Keratinocyte (primary cell): ENCODE results near the gene SRP68. TPM values are rescaled to one million over a fixed set of nuclear protein-coding genes. Genes with fewer than 3 reads are reported as not detected.

Source experiments
- DNase-seq: peaks from one replicate; pipeline ENCODE4 v3.0.0-alpha.2; 2011; ENCODE audit warnings: low read depth, missing footprints, low spot score
- FAIRE-seq: peaks from 2 replicates; lab custom pipeline; 2011; peaks lifted over from hg19 to GRCh38; lab: Jason Lieb, UNC
- H2AFZ ChIP-seq: 2 replicates; pipeline ENCODE4 v1.6.0; 2012; ENCODE audit warnings: low read length, control low read depth, inconsistent platforms; ENCODE audit not compliant: control insufficient read depth
- H3K27ac ChIP-seq: 2 replicates; pipeline ENCODE4 v1.5.1; 2011; ENCODE audit warnings: low read length; ENCODE audit not compliant: control insufficient read depth, insufficient read depth
- H3K27me3 ChIP-seq: 3 replicates; pipeline ENCODE4 v1.6.0; 2011; ENCODE audit warnings: low read length; ENCODE audit not compliant: control insufficient read depth, insufficient read depth; ENCODE audit errors: extremely low read depth
- H3K36me3 ChIP-seq, 2 experiments: 2 replicates in 1 of 2; 3 replicates in 1 of 2; pipeline ENCODE4 v1.5.1; 2011; ENCODE audit warnings: low read length in 2 of 2, mild to moderate bottlenecking in 1 of 2; ENCODE audit not compliant: control insufficient read depth in 2 of 2, insufficient read depth in 2 of 2; ENCODE audit errors: extremely low read depth in 1 of 2
- H3K4me1 ChIP-seq: 3 replicates; pipeline ENCODE4 v1.5.1; 2011; ENCODE audit warnings: low read length; ENCODE audit not compliant: control insufficient read depth, insufficient read depth; ENCODE audit errors: extremely low read depth
- H3K4me2 ChIP-seq: 3 replicates; pipeline ENCODE4 v1.6.0; 2011; ENCODE audit warnings: low read depth, low read length; ENCODE audit not compliant: control insufficient read depth, insufficient read depth; ENCODE audit errors: extremely low read depth
- H3K4me3 ChIP-seq, 3 experiments: fragments of 200-600 bp in 1 of 3; sonication (generic) in 1 of 3; 2 replicates in 2 of 3; 3 replicates in 1 of 3; pipeline ENCODE4 v1.5.1; 2011 to 2016; ENCODE audit warnings: low read length in 3 of 3, mild to moderate bottlenecking in 3 of 3, control low read depth in 2 of 3, inconsistent platforms in 1 of 3, low read depth in 1 of 3, mixed read lengths in 1 of 3, mixed run types in 1 of 3, moderate library complexity in 1 of 3; ENCODE audit not compliant: control insufficient read depth in 2 of 3, insufficient read depth in 2 of 3; ENCODE audit errors: extremely low read depth in 1 of 3
- H3K79me2 ChIP-seq: 2 replicates; pipeline ENCODE4 v1.6.0; 2012; ENCODE audit warnings: low read length; ENCODE audit not compliant: control insufficient read depth, insufficient read depth
- H3K9ac ChIP-seq: 3 replicates; pipeline ENCODE4 v1.6.0; 2011; ENCODE audit warnings: low read length; ENCODE audit not compliant: control insufficient read depth, insufficient read depth; ENCODE audit errors: extremely low read depth
- H3K9me1 ChIP-seq: 3 replicates; pipeline ENCODE4 v1.6.0; 2011; ENCODE audit warnings: low read length; ENCODE audit not compliant: control insufficient read depth, insufficient read depth; ENCODE audit errors: extremely low read depth
- H3K9me3 ChIP-seq: 2 replicates; pipeline ENCODE4 v1.5.1; 2012; ENCODE audit warnings: low read depth, low read length; ENCODE audit not compliant: control insufficient read depth
- H4K20me1 ChIP-seq: 3 replicates; pipeline ENCODE4 v1.6.0; 2011; ENCODE audit warnings: low read length; ENCODE audit not compliant: control insufficient read depth, insufficient read depth; ENCODE audit errors: extremely low read depth
- EZH2 ChIP-seq: IDR thresholded peaks from one replicate; pipeline ENCODE4 v1.6.1; 2012; ENCODE audit warnings: inconsistent platforms, mild to moderate bottlenecking, low read length, moderate library complexity
- dilution Hi-C: fragments of 300-500 bp; cut with MboI; formaldehyde crosslinking; loops from one replicate; pipeline ENCODE4 v1.7.0; 2020; ENCODE audit warnings: low sequenced_read_pairs; ENCODE audit not compliant: extremely low pct_ligation_motif_present
- polyA plus RNA-seq, 5 experiments: library from polyadenylated mRNA; depleted of rRNA in 3 of 5; stranded (reverse) in 3 of 5; stranded (forward) in 1 of 5; unstranded in 1 of 5; fragments of >200 nt; gene quantifications; 1 replicate in 1 of 5; 2 replicates in 3 of 5; 3 replicates in 1 of 5; pipeline versions ENCODE4 v1.2.1 to v1.2.3, GENCODE V29; 2011 to 2012; ENCODE audit warnings: missing spikeins in 2 of 5, low read depth in 1 of 5, low replicate concordance in 1 of 5
- TF ChIP-seq, protein P1 (sequence below), 3 experiments: IDR thresholded peaks in 1 of 3; conservative IDR thresholded peaks in 1 of 3; optimal IDR thresholded peaks in 1 of 3; 2 replicates in 2 of 3; 3 replicates in 1 of 3; pipeline versions ENCODE3 to v1.5.1; 2011; ENCODE audit warnings: low read length in 3 of 3, mild to moderate bottlenecking in 3 of 3, moderate library complexity in 2 of 3, control low read depth in 1 of 3, inconsistent platforms in 1 of 3; ENCODE audit not compliant: insufficient read depth in 2 of 3; ENCODE audit errors: extremely low read depth in 1 of 3

The SRP68 gene
- polyA plus RNA-seq, 1 donor (not counting 4 experiments of a cell fraction or from before 2014, with no cell fraction given): 81.3 TPM

DNA sequence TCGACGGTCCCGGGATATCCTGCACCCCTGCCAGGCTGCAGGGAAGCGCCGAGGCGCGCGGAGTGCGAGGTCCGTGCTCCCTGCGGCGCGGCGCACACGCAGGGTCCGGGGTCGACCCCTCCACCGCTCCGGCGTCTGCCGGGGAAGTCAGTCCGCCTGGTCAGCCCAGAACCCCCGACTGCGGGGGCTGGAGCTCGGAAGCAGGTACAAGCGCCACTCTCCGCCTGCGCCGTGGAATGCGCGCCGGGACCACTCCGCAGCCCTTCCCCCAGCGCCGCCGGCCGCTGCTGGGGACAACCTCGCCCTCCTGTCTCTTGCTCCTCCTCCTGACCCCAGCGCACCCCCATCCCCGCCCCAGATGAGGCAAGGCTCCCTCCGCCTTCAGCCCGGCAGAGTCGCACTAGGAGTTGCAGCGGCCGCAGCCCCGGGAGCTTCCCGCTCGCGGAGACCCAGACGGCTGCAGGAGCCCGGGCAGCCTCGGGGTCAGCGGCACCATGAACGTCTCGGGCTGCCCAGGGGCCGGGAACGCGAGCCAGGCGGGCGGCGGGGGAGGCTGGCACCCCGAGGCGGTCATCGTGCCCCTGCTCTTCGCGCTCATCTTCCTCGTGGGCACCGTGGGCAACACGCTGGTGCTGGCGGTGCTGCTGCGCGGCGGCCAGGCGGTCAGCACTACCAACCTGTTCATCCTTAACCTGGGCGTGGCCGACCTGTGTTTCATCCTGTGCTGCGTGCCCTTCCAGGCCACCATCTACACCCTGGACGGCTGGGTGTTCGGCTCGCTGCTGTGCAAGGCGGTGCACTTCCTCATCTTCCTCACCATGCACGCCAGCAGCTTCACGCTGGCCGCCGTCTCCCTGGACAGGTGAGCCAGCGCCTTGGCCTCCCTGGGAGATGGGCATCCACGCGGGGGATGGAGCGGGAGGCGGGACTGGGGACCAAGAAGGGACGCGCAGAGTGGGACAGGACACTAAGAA is 2.4 kb upstream of the SRP68 start, which contains the start of gene GALR2:
GALR2 (plus strand) TSS at position 392 of the 974 bp plus-strand sequence; CDS start at position 495, 103 bp downstream.
- H3K4me3 ChIP-seq: no peak within 1 kb of the TSS
- dilution Hi-C loops: no loop called here
- no peaks in the 10 kb centered on the region for H3K36me3 ChIP-seq
- no peak within 1 kb of the TSS for H2AFZ ChIP-seq
- no peak within 1 kb of the TSS for H3K27ac ChIP-seq
- FAIRE-seq (no peak), DNase-seq (no peak)
- peaks cover 32% of the 10 kb centered on the region for H3K79me2 ChIP-seq
- H3K9ac ChIP-seq: no peak within 1 kb of the TSS
- peaks cover 19% of the 10 kb centered on the region for H3K4me1 ChIP-seq
- peaks cover 64% of the 10 kb centered on the region for H3K27me3 ChIP-seq
- TF ChIP-seq EZH2: peak; percentile 87
- TF ChIP-seq, protein P1, sequence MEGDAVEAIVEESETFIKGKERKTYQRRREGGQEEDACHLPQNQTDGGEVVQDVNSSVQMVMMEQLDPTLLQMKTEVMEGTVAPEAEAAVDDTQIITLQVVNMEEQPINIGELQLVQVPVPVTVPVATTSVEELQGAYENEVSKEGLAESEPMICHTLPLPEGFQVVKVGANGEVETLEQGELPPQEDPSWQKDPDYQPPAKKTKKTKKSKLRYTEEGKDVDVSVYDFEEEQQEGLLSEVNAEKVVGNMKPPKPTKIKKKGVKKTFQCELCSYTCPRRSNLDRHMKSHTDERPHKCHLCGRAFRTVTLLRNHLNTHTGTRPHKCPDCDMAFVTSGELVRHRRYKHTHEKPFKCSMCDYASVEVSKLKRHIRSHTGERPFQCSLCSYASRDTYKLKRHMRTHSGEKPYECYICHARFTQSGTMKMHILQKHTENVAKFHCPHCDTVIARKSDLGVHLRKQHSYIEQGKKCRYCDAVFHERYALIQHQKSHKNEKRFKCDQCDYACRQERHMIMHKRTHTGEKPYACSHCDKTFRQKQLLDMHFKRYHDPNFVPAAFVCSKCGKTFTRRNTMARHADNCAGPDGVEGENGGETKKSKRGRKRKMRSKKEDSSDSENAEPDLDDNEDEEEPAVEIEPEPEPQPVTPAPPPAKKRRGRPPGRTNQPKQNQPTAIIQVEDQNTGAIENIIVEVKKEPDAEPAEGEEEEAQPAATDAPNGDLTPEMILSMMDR (optimal IDR thresholded peaks at IDR 0.05 in 1 of 3, IDR thresholded peaks at IDR 0.05 in 1 of 3, conservative IDR thresholded peaks at IDR 0.05 in 1 of 3; ENCODE audit: extremely low read depth in 1 of 3, insufficient read depth in 2 of 3, low read length in 3 of 3): no peak
- no peaks in the 10 kb centered on the region for H4K20me1 ChIP-seq
- H3K9me3 ChIP-seq: no peaks in the 10 kb centered on the region
- H3K9me1 ChIP-seq: no peaks in the 10 kb centered on the region
- H3K4me2 ChIP-seq: peak within 1 kb of the TSS; percentile 49

DNA sequence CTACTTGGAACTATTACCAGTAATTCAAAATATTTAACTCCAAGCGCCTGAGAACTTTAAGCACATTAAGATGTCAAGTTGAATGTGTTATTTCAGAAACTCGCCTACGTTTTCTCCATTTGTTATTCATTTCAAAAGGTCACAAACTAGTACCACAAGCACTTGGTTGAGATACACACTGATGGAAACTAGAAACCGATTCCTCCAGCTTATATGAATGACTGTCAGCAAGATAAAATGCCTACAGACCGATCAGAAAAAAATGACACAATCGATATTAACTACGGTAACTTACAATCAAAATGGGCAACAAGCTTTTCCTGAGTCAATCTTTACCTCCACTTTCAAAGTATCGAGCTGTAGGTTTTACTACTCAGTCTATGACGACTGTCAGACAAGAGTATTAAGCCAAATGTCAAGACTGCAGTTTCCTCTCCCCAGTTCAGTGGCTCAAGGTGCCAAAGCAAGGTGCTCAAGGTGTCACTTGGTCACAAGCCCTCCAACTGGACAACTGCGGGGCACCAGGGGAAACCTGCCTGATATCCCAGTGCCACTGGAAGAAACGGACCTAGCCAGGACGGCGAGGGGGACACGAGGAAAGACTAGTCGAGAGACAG is 678 bp downstream of the SRP68 start:
- Histone ChIP-seq H3K9me1 (no peaks in the 10 kb centered on the region), H3K27ac (peak overlapping the region; percentile 89), H3K27me3 (peaks cover 33% of the 10 kb centered on the region), H3K9ac (peak overlapping the region; percentile 93), H3K4me3 (peak overlapping the region; percentile 85 to 95 (median 91)), H3K79me2 (peaks cover 43% of the 10 kb centered on the region), H2AFZ (no peak overlapping the region), H3K9me3 (no peaks in the 10 kb centered on the region), H3K36me3 (peaks cover 2 to 6% of the 10 kb centered on the region in 2 experiments), H4K20me1 (peaks cover 4% of the 10 kb centered on the region), H3K4me2 (peak overlapping the region; percentile 84), H3K4me1 (peaks cover 18% of the 10 kb centered on the region)
- dilution Hi-C loops: no loop called here
- no peak for FAIRE-seq
- TF ChIP-seq EZH2: no peak
- TF ChIP-seq, protein P1 (optimal IDR thresholded peaks at IDR 0.05 in 1 of 3, IDR thresholded peaks at IDR 0.05 in 1 of 3, conservative IDR thresholded peaks at IDR 0.05 in 1 of 3; ENCODE audit: extremely low read depth in 1 of 3, insufficient read depth in 2 of 3, low read length in 3 of 3): no peak
- DNase-seq: no peak
